ENCODE measurements around the gene RPS2. TPM values are rescaled to one million over a fixed set of nuclear protein-coding genes. Genes with fewer than 3 reads are reported as not detected.
"Not testable (repeated sequence)": the region's sequence is repeated elsewhere in the genome, so short reads cannot be mapped to it uniquely, and the experiment has no call there.

RPS2 gene
- polyA plus RNA-seq, 1 donor = 3,325 TPM

DNA sequence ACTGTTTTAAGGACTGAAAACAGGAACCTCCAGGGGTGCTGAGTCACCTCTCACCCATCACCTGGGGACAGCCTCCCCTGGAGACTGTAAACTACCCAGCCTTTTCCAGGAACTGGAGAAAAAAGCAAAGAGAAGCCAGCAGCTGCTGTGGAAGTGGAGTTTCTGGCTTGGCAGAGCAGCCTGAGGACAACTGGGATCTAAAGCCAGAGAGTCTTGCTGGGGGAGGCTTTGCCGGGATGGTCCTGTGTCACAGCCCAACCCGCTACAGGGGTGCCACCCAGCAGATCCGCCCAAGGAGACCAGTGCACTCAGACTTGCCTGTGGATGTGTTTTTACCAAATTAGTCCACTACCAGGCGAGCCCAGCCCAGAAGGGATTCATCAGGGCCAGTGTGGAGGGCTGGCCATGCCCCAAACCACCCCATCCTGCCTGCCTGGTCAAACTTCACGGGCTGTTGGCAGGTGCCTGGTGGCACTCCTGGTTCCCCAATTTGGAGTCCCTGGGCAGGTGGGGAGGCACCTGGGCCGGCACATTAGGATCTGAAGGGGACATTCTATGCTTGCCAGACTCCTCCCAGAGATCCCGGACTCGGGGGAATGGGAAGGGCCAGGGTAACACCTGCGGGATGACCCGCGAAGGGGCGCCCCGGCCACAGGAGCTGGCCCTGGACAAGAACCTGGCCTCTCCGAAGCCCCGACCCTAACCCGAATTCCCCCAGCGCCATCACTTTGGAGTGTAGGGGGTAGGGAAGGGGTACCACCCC is 22.4 kb downstream of the RPS2 start:
- DNase-seq (ENCODE audit: low read depth) = no peak

DNA sequence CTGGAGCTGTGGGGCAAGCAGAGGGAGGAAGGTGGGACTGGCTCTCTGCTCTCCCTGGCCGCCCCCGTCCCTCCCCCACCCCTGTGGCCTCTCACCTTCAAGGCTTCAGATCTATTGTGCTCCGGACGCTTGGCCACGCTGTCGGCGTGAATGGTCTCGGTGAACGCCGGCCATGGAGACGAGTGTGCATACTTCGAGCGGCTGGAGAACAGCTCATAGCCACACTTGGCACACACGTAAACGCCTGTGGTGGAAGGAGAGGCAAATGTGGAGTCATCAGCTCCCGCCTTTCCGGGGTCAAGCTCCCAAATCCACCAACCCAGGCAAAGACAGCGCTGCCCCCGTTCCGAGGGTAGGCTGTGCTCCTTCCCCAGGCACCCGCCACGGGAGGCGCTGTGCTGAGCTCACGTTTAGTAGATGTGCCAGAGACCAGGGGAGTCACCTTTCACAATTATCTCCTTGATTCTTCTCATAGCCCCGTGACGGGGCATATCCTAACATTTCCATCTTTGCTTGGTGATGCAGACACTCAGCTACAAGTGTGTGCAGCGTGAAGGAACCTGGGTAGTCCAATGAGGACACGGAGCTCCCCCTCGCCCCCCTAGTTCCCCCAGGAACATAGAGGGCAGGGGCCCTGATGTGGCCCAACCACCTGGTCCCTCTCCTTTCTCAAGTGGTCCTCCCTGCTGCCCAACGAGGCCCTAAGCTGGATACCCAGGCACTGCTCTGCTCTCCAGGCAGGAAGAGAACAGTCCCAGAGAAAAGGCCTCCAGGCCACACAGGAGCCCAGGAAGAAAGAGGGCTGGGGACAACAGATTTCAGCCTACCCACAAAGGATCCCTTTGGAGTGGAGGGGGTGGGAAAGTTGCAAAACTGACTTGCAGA is 23.2 kb downstream of the RPS2 start:
- DNase-seq (ENCODE audit: low read depth) = no peak

DNA sequence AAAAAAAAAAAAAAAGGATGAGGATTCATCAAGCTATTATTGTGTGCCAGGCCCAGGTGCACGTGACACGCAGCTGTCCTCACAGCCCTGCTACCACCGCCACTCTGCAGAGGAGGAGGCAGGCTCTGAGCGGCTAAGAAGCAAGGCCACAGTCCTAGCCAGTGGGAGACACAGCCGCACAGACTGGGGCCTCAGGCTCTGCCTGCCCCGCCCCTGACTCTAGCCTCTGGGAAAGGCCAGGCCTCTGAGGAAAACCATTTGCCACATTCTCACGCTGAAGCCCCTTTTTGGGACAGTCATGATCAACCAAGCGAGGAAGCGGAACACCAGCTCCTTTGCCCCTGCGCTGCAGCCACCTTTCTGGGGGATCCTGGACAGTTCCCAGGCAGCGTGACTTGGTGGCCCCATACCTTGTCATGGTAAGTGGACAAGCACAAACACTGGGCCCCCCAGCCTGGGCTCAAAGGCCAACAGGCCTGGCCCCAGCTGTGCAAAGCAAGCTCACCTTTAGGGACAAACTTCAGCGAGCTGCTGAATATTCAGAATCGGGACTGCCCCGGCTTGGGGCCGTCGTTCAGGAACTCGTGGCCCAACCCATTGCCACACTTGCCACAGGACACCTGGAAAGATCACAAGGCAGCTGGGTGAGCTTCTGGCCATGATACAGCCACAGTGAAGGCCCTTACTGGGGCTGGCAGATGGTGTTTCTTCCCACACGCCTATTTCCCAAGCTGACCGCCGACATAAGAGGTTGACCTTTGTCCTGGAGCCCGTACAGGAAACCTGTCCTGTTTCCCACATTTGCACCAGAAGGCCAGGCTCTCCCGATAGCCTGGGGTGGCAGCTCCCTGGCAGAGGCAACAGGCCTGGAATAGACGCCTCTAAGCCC is 24.1 kb downstream of the RPS2 start:
- DNase-seq (ENCODE audit: low read depth) = no peak

DNA sequence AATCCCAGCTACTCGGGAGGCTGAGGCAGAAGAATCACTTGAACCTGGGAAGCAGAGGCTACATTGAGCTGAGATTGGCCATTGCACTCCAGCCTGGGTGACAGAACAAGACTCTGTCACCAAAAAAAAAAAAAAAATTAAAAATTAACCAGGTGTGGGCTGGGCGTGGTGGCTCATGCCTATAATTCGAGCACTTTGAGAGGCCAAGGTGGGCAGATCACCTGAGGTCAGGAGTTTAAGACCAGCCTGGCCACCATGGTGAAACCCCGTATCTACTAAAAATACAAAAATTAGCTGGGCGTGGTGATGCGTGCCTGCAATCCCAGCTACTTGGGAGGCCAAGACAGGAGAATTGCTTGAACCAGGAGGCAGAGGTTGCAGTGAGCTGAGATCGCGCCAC is 24.8 kb downstream of the RPS2 start:
- not testable (repeated sequence) for DNase-seq (ENCODE audit: low read depth)

DNA sequence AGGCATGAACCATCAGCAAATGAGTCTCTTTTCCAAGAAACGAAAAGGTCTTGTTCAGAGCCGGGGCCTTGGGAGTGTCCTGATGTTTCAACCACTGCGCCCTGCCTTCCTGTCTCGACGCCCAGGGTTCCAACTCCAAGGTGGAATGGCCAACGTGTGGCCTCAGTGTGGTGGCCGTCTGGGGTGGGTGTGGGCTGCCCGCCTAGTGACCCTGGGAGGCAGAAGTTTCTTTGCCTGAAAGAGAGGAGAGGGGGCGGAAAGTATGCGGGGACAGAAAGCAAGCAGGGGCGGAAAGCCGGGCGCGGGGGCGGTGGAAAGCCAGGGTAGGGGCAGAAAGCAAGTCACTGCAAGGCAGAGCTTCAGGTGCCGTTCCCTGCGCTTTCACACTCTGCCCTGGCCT is 25.7 kb downstream of the RPS2 start:
- DNase-seq (ENCODE audit: low read depth) = no peak

DNA sequence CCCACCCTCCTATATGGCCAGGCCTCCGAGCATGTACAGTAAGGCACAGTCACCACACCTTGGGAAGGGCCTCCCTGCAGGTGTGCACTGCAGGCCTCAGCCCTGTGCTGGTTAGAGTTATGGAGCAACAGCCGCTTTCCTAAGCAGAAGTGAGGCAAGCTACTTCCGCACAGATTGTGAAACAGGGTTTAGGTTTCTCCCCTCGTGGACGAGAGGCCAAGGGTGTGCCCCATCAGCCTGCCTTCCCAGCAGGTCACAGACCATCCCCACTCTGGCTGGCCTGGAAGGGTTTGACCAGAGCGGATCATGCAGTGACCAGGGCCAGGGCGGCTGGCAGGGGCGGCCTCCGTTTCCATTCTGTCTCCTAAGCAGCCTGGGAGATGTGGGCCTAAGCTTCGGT is 26.3 kb downstream of the RPS2 start:
- no peak for DNase-seq (ENCODE audit: low read depth)

DNA sequence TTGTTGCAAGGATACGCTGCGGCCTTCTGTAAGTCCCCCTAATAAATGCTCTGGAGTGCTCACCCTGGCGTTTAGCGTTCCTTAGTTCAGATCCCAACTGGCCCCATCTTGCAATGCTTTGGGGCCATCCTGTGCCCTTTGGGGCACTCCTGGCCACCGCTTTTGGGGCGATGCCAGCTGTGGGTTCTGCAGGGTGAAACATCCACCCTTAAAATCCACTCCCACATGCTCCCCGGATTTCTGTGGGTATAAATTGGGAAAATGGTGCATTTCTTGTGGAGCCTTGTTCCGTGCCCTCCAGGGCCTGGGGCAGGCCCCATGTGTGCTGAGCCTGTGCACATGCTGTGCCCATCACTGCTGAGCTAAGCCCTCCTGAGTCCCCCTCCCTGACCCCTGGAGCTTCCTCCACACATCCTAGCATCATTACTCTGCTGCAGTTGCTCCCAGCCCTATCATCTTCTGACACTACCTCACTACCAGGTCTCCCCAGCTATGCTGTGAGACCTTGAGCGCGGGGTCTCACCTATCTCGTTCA is 27.6 kb downstream of the RPS2 start:
- no peak for DNase-seq (ENCODE audit: low read depth)

DNA sequence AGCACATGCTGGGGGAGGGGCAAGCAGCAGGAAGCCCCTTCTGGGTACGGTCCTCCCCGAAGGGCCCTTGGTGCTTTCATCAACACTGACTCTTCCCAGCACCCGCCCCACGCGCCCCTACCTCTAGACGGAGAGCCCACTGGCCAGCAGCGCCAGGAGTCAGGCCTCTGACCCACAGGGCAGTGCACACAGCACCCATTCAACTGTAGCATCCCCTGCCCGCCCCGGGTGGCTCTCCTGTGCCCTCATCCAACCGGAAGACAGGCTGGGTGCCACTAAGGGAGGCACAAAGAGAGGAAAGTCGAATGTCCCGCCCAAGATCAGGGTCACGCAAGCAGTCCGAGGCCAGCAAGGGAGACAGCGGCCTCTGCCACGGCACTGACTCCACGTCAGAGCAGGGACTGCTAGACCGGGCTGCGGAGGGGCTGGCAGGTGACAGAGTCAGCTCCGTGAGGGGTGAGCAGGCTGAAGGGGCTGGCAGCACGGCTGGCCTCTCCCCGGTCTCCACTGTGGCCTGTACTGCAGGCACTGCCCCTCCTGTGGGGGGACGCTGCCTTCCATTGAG is 31.4 kb downstream of the RPS2 start:
- DNase-seq (ENCODE audit: low read depth) = no peak

DNA sequence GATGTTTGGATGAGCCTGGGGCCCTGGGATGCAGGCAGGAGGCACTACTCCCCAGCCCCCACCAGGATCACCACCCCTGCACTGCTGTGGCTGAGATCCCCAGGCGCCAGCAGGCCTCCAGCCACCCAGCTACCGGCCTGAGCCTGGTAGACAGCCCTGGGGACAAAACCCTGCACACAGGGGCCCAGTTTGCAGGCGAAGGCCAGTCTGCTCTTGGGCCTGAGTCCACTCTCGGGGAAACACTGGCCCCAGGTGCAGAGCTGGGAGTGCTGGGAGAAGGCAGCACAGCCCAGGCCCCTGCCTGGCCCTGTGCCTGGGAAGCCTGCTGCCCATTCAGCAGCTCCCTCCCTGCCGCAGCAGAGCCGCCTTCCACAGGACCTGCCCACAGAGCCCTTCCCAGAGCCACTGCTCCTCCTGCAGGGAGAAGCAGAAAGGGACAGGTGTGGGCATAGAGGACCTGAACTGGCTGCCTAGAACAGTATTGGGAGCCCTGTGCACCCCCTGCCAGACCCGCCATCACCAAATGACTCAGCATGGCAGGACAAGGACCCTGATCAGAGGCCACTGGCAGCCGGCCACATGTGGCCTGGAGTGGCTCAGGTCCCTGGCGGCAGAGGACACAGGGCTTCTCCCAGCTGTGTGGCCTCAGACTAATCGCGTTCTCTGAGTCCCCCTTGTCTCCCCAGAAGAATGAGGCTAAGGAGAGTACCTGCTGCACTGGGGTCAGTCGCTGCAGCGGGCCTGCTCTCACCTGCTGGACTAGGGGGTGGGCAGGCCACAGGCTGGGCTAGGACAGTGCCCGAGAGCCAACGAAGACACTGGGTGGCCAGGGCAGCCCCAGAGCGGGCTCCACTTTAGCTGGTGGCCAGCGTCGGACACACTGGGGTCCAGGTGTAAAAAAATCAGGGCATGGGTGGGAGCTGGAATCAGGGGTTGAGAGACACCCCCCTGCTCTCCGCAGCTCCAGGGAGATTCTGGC is 32.3 kb downstream of the RPS2 start:
- no peak for DNase-seq (ENCODE audit: low read depth)

DNA sequence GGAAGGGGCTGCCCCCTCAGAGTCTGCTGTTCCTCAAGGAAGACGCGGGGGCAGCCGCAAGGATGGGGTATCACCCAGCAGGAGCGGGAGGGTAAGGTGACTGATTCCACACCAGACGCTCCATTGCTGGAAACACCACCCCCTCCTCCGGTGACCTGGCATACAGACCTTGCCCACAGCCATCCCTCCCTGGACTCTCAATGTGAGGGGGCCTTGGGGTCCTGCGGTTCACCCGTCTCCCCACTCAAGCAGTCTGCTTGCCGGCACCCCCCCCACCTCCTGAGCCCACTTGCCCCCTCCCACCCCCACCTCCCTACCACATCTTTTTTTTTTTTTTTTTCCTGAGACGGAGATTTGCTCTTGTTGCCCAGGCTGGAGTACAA is 34.3 kb downstream of the RPS2 start:
- DNase-seq (ENCODE audit: low read depth) = no peak

DNA sequence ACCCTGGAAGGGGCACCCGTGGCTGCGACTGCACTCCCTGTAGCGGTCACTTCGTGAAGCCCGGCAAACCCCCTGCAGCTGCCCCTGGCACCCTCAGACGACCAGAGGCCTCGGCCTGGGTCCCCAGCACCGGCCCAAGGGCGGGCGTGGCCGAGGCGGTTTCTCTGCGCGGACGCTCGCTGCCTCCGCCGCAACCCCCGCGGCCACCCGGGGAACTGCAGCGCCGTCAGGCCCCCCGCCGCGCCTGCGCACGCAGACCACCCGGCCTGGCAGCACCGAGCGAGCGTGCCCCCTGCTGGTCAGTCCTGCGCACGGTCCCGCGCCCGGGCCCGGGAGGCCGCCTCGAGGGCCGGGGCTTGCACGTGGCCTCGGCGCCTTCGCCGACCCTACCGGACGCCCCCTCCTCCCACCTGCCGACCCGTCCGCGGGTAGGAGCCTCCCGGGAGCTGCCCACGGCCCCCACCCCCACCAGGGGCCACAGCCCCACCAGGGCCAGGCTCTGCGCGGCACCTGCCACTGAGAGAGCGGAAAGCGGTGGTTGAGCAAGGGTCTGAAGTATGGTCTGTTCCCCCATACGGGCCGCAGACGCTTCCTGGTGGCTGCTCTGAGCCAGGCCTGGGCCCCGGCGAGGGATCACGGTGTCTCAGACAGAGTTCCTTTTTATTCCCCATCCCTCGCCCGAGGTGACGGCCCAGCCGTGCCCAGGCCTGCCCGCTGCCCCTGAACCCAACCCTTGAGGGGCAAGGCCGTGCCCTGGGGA is 34.9 kb downstream of the RPS2 start:
- DNase-seq (ENCODE audit: low read depth) = peak; percentile 49

DNA sequence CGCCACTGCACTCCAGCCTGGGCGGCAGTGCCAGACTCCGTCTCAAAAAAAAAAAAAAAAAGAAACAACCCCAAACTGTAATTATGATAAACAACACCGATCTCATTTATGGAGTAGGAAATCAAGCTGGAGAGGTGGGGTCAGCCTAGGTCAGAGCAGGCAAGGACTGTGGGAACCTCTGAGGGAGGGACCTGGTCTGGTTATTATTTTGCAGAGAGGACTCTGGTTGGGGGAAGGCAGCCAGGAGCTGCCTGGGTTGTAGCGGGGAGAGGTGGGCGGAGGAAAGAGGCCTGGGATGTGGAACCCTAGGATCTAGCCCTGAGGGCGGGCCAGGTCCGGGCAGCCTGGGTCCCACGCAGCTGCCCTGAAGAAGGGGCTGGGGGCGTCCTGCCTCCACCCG is 35.5 kb downstream of the RPS2 start:
- no peak for DNase-seq (ENCODE audit: low read depth)

DNA sequence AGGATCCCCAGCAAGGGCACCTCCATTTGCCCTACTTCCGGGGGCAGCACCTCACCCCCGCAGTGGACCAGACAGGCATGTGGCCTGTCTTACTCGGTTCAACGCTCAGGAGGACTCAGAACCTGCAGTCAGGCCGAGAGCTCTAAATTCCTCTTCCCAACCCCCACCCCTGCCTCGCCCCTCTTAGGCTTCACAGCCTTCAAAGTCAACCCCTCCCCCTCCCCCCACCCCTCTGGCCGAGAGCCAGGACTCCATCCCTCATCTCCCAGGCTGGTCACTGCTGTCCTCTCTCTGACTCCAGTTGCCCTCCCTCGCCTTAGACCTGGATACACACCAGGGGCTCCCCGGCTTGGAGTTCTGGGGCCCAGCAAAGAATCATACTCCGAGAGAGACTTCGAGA is 38.4 kb downstream of the RPS2 start:
- DNase-seq (ENCODE audit: low read depth) = no peak

DNA sequence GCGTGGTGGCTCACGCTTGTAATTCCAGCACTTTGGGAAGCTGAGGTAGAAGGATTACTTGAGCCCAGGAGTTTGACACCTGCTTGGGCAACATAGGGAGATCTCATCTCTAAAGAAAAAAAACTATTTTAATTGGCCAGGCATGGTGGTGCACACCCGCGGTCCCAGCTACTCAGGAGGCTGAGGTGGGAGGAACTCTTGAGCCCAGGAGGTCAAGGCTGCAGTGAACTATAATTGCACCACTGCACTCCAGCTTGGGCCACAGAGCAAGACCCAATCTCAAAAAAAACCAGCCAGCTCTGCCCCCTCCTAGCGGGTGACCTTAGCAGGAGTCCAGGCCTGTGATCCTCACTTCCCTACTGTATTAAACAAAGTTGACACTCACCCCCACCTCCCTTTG is 40.5 kb downstream of the RPS2 start:
- no peak for DNase-seq (ENCODE audit: low read depth)

DNA sequence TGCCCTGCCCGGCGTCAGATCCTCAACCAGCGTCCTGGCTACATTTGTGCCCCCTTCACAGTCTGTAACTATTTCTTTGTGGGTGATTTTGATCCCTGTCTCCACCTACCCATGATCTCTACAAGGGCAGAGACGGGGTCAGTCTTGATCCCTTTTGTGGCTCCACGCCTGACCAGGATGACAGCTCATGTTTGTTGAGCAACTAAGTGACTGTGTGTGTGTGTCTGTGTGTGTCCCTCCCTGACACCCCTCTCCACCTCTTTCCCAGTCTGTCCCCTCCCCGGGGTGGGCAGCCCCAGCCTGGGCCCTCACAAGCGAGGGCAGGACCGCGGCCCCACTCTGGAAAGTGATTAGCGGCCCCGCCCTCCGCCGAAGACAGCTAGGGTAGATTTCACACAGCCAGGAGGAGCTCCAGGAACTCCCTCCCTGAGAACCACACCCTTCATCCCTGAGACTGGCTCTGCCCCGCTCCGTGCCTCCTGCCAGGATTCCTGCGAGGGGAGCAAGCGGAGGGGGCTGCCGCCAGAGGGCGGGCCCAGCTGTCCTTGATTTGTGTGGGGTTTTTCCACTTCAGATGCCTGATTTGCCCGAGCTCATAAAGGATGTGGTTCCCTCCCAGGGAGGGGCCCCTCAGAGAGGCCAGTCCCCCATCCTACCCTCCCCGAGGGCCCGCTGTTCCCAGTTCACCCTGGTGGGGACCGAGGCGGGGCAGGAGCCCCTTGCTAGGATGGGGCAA is 41.2 kb downstream of the RPS2 start:
- no peak for DNase-seq (ENCODE audit: low read depth)

DNA sequence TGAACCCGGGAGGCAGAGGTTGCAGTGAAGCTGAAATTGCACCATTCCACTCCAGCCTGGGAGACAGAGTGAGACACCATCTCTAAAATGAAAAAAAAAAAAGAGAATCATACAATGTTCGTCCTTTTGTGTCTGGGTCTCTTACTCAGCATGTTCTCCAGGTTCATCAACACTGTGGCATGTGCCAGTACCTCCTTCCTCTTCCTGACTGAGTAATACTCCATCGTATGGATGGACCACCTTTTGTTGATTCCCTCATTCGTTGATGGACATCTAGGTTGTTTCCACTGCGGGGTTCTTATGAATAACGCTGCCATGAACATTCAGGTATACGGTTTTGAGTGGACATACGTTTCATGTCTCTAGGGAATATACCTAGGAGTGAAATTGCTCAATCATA is 42.3 kb downstream of the RPS2 start:
- DNase-seq (ENCODE audit: low read depth) = no peak

DNA sequence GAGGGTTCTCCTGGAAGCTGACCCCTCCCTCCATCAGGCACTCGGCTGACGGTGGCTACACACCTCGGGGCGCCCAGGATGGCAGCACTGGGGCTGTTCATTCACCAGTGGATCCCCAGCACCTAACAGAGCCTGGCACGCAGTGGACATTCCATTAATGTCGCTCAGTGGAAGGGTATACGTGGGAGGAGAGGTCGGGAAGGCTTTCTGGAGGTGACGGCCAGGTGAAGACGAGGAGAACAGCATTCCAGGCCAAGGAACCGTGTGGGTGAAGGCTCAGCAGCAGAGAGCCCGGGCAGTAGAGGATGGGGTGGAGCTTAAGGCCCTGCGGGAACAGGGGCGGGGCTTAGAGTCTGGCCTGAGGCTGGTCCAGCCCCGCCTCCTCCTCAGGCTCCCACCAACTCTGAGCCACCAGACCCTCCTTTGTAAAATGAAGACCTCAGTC is 43.9 kb downstream of the RPS2 start:
- no peak for DNase-seq (ENCODE audit: low read depth)

DNA sequence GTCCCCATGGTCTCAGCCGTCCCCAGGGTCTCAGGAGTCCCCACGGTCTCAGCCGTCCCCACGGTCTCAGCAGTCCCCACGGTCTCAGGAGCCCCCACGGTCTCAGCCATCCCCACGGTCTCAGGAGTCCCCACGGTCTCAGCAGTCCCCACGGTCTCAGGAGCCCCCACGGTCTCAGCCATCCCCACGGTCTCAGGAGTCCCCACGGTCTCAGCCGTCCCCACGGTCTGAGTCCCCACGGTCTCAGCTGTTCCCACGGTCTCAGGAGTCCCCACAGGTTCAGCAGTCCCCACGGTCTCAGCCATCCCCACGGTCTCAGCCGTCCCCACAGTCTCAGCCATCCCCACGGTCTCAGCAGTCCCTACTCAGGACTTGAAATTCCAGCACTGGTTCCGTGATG is 44.5 kb downstream of the RPS2 start:
- DNase-seq (ENCODE audit: low read depth) = not testable (repeated sequence)

All from forelimb muscle (tissue), 1 donor.